HG03196 (cell line): ENCODE results near the gene AKAP13.

Source experiments
- ATAC-seq: cut with Tn5 transposase; IDR thresholded peaks from one replicate; pipeline ENCODE4 v1.9.1; 2021; ENCODE audit not compliant: unreplicated experiment

The AKAP13 gene

GRCh38 chr15:85381850-85382751 is 1.7 kb downstream of the AKAP13 start:
- no peak for ATAC-seq

DNA sequence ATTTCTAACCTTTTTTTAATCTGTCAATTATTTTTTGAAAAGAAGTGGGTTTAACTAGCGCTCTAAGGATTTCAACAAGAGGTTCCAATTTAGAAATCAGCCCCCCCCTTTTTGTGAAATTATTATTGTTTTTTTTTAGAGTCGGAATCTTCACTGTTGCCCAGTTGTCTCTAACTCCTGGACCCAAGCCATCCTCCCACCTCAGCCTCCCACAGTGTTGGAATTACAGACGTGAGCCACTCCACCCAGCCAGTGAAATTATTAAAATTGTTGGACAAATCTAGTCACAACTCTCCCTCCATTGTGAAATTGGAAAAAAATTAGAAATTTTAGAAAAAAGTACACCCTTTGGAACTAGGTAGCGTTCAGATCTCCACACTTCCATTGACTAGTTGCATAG is 2.5 kb downstream of the AKAP13 start:
- ATAC-seq = no peak

GRCh38 chr15:85383470-85384148 is 3.2 kb downstream of the AKAP13 start:
- no peak for ATAC-seq

DNA sequence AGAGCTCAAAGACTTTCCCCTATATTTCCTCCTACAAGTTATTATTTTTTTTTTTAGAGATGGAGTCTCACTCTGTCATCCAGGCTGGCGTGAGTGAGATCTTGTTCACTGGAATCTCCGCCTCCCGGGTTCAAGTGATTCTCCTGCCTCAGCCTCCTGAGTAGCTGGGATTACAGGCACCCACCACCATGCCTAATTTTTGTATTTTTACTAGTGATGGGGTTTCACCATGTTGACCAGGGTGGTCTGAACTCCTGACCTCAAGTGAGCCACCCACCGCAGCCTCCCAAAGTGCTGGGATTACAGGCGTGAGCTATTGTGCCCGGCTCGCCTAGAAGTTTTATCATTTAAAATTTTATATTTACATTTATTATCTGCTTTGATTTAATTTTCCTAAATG is 5.9 kb downstream of the AKAP13 start:
- no peak for ATAC-seq

GRCh38 chr15:85388566-85389305 is 8.3 kb downstream of the AKAP13 start:
- ATAC-seq = no peak

- ATAC-seq = no peak
Measured at GRCh38 chr15:85389306-85389650, 8.9 kb downstream of the AKAP13 start.

- no peak for ATAC-seq
Measured at GRCh38 chr15:85389772-85390171, 9.4 kb downstream of the AKAP13 start.

- ATAC-seq = no peak
Measured at GRCh38 chr15:85393210-85393609, 12.8 kb downstream of the AKAP13 start.

DNA sequence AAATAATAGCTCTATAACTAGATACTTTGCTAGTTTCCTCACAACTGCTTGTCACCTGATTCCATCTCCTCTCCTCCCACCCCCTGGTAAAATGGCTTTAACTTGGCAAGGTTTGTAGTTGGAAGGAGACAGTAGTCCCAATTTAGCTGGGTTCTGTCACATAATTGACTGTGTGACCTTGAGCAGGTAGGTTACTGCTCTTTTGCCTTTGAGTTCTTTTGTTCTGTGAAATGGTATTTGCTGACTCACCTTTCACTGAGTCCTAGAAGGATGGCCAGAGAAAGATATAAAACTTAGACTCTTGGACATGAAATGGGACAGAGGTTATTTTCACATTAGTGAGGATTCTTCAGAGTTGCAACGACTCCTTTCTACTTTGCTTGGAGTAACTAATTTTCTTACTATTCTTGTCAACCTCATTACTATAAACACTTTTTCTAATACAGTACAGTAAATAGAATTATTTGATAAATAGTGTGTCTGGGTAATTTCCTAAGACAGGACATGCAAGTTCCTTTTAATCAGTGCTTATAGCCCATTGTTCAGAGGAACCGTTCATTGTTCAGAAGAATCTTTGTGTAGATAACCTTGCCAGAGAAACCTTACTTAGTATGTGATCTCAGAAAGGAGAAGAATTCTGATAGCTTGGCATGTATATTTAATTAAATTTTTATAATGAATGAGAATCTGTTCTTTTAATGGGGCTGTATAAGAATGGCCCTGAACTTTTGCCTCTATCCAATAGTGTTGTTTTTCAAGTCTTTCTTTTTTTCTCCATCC is 14.3 kb downstream of the AKAP13 start:
- no peak for ATAC-seq

- ATAC-seq = no peak
Measured at GRCh38 chr15:85396554-85396953, 16.2 kb downstream of the AKAP13 start.

DNA sequence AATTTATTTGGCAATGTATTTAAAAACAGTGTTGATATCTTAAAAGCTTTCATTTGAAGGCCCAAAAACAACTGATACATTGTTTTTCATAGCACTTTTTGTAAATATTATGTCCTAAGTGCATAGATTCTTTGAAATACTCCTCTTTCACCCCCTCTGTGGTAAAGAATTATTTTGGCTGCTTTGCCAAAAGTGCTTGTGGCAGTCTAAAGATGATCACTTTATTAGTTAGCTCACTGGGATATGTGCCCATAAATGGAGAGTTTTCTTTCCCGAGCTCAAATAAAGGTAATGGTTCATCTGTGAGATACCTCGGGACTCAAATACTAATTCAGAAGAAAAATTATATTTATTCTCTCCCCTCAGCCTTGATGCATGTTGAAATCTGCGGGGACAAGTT is 16.7 kb downstream of the AKAP13 start:
- ATAC-seq = no peak

DNA sequence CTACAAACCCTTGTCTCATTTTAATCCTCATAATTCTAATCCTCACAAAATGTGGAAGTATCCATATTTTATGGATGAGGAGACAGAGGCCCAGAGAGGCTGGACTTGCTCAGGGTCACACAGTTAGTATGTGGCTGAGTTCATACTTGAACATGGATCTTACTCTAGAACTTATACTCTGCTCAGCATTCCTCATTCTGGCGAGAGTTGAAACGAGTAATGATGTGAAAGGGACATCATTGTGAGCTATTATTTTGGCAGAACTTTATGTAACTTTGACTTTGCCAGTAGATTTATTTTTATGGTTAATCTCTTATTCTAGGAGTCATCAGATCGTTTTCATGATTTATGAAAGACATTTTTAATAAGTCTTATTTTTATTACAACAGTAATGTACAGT is 17.5 kb downstream of the AKAP13 start:
- no peak for ATAC-seq

DNA sequence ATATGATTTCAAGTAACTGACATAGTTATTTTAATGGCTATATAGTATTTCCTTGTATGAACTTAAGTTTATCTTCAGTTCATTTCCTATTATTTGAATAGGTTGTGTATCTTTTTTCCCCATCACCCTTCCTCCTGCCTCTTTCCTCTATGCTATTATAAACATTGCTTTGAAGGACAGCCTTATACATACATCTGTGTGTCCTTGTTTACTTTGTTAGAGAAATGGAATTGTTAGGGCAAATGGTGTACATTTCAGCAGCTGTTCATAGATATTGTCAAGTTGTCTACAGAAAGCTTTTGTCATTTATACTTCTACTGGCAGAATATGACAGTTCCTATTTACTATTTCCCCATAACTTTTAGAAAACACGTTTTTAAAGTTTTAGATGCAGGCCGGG is 18.4 kb downstream of the AKAP13 start:
- no peak for ATAC-seq

DNA sequence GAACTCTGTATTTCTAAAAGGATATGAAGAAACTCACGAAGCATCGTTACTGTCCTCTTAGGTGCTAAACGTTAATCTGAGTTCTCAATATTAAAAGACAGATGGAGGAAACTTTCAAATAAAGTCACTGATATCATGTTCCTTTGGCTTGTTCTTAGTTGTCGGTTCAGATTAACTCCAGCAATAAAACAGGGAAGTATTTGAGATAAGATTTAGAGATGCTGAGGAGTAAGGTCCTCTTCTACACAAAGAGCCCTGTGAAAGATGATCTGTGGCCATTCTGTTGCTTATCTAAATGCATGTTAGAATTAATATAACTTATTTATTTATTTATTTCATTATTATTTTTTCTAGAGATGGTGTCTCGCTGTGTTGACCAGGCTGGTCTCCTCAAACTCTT is 19.2 kb downstream of the AKAP13 start:
- no peak for ATAC-seq

GRCh38 chr15:85400606-85401005 is 20.2 kb downstream of the AKAP13 start:
- no peak for ATAC-seq

DNA sequence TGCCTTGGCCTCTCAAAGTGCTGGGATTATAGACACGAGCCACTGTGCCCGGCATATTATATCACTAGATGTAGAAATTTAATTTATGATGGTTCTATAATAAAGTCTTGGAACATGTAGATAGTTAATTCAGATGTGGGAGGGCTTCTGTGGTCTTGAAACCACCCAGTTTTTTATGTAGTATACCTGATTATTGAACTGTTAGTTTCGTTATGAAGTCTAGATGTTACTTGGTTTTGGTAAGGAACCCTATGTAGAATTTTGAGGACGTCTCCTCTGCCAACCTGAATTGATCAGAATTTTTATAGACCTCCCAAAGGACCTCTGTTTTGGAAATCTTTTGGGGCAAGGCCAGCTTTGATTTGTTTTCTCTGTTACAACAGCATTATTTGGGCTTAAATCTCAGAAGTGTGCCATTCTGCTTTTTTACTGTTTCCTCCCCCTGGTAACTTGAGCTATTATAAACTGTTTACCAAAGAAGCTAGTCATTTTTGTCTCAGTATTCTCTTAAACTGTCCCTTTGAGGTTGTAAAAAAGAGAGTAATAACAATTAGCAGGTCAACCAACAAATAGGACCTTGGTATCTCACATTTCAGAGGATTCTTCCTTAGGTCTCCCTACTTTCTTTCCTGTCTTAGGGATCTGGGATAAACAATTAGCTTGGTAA is 20.8 kb downstream of the AKAP13 start:
- no peak for ATAC-seq

DNA sequence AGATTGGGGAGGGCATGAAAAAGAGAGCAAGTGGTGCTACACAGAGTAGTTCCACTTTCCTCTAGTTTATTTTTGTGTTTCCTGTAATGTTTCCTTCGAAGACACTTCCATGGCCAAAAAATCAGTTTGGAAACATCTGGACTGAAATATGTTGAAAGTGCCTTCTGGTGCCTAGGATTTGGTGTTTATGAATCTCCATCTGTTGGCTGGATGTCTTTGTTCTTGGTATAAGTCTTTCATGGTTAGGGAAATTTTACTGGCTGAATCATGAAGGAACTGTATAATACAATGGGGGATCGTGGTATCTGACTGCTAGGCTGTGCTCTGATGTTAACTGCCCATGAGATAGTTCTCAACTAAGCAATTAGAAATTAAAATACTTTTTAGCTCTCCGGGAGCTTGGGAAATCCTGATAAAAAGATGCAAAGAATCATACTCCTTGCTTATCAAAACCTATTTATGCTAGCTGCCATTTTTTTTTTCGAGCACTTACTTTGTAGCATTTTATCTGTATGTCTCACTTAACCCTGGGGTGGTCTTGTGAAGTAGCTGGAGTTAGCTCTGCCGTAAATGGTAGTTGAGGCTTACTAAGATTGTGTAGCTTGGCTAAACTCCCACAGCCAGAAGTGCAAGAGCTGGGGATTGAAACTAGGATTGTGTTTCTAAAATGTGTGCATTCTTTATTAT is 21.9 kb downstream of the AKAP13 start:
- ATAC-seq = no peak

- ATAC-seq = no peak
Measured at GRCh38 chr15:85403745-85404144, 23.3 kb downstream of the AKAP13 start.

DNA sequence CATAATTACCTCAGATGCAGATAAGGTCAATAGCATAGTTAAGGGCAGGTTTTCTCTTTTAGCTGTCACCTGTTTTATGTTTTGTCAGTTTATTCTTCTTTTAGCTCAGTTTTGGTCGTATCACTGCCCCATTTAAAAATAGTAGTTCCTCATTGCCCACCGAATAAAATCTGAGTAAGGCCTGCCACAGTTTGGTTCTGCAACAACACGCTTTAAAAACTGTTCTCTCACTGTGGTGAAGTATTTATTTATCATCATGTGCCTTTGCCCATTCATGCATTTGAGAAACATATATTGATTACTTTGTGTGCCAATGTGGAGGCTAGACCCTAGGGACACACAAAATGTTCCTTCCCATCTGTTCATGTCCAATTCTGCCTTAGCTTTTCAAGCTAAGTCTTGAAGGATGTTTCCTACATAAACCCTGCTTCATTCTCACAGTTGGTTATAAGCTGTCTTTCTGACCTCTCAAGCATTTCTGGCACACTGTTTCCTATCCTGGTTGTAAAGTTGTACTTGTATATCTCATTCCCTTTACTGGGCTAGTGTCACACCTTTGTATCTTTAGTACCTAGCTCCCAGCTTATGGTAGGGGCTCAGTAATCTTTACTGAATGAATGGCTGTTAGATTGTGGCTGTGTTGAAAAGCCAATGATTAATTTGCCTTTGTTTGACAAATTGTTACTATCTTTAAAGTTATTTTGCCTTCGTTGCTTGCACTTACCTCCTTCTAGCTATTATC is 23.9 kb downstream of the AKAP13 start:
- no peak for ATAC-seq
